ENCODE data around the gene JOSD1. TPM values are rescaled to one million over a fixed set of nuclear protein-coding genes. Genes with fewer than 3 reads are reported as not detected.
A peak's percentile ranks its signal among the peaks of the same experiment; 100 is the strongest.

The JOSD1 gene
- total RNA-seq, 2 donors from 2014 or later: 45.6 to 83.9 TPM

DNA sequence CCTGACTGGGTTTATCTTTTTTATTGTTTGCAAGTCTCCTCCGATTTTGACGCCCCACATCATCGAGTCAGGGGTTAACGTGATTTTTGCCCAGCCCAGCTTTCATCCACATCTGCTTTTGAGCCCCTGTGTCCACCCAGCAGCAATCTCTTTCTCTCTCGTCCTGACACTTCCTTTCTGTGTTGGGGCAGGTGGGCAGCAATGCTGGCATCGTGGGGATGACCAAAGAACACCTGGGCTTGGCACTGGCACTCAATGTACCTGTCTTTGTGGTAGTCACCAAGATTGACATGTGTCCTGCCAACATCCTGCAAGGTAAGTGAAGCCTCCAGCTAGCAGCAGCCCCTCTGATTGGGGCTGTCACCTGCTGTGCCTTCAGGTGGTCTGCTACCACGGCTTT lies 20.8 kb upstream of the JOSD1 start:
- DNase-seq (ENCODE audit: low spot score) (no peak), ATAC-seq (ENCODE audit: insufficient number of reproducible peaks, low FRiP score, low read depth) (no peak)
- no peak overlapping the region for H3K27ac ChIP-seq
- H3K27me3 ChIP-seq (replicated peaks; ENCODE audit: insufficient read depth): no peaks in the 10 kb centered on the region
- no peak for TF ChIP-seq CTCF (IDR thresholded peaks at IDR 0.05)
- H3K9me3 ChIP-seq: no peaks in the 10 kb centered on the region
- H3K4me1 ChIP-seq (ENCODE audit: control insufficient read depth in 1 of 2, low read depth in 2 of 2): peaks cover 5 to 24% of the 10 kb centered on the region in 2 donors
- H3K4me3 ChIP-seq: no peak overlapping the region
- H3K36me3 ChIP-seq: peaks cover 43% of the 10 kb centered on the region

- Histone ChIP-seq H3K36me3 (peaks cover 40% of the 10 kb centered on the region), H3K4me1 (ENCODE audit: control insufficient read depth in 1 of 2, low read depth in 2 of 2) (peaks cover 5 to 24% of the 10 kb centered on the region in 2 donors), H3K9me3 (no peaks in the 10 kb centered on the region), H3K27me3 (replicated peaks; ENCODE audit: insufficient read depth) (no peaks in the 10 kb centered on the region), H3K4me3 (no peak overlapping the region), H3K27ac (no peak overlapping the region)
- TF ChIP-seq CTCF (IDR thresholded peaks at IDR 0.05): no peak
- DNase-seq (ENCODE audit: low spot score) (no peak), ATAC-seq (ENCODE audit: insufficient number of reproducible peaks, low FRiP score, low read depth) (no peak)
Measured at GRCh38 chr22:38720350-38720749, 19.6 kb upstream of the JOSD1 start.

DNA sequence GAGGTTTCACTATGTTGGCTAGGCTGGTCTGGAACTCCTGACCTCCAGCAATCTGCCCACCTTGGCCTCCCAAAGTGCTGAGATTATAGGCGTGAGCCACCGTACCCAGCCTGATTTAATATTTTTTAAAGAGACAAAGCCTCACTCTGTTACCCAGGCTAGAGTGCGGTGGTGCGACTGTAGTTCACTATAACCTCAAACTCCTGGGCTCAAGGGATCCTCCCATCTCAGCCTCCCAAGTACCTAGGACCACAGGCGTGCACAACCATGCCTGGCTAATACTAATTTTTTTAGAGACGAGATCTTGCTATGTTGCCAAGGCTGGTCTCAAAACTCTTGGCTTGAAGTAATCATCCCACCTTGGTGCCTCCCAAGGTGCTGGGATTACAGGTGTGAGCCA lies 18.5 kb upstream of the JOSD1 start:
- TF ChIP-seq CTCF (IDR thresholded peaks at IDR 0.05): no peak
- ATAC-seq (ENCODE audit: insufficient number of reproducible peaks, low FRiP score, low read depth): no peak
- Histone ChIP-seq H3K4me1 (ENCODE audit: control insufficient read depth in 1 of 2, low read depth in 2 of 2) (peaks cover 5 to 21% of the 10 kb centered on the region in 2 donors), H3K27ac (peak overlapping the region; percentile 37 to 57), H3K27me3 (replicated peaks; ENCODE audit: insufficient read depth) (no peaks in the 10 kb centered on the region), H3K36me3 (peaks cover 36% of the 10 kb centered on the region), H3K4me3 (no peak overlapping the region), H3K9me3 (no peaks in the 10 kb centered on the region)
- no peak for DNase-seq (ENCODE audit: low spot score)

- Histone ChIP-seq H3K9me3 (no peaks in the 10 kb centered on the region), H3K27ac (peak overlapping the region in 1 of 2 donors; percentile 57), H3K36me3 (peaks cover 30% of the 10 kb centered on the region), H3K4me3 (no peak overlapping the region), H3K27me3 (replicated peaks; ENCODE audit: insufficient read depth) (no peaks in the 10 kb centered on the region), H3K4me1 (ENCODE audit: control insufficient read depth in 1 of 2, low read depth in 2 of 2) (peaks cover 5 to 23% of the 10 kb centered on the region in 2 donors)
- DNase-seq (ENCODE audit: low spot score): peak; percentile 51
- TF ChIP-seq CTCF (IDR thresholded peaks at IDR 0.05): peak; percentile 85
- peak; percentile 67 for ATAC-seq (ENCODE audit: insufficient number of reproducible peaks, low FRiP score, low read depth)
Measured at GRCh38 chr22:38718414-38718813, 17.7 kb upstream of the JOSD1 start.

DNA sequence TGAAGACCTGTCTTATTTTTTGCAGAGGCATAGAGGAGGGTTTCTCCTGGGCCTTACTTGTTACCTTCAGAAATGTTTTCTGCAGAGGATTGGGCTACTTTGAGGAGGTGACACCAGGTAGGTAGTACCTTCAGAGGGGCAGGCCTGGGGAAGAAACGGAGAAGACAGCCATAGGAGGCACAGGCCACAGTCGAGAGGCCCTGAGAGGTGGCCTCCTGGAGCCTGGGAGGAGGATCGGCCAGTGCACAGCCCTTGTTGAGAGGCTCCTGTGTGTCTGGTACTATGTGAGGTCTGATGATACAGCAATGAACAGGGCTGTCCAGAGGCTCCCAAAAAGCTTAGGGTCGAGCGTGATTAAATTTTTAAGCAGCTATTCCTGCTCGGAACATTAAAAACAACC lies 16.5 kb upstream of the JOSD1 start:
- Histone ChIP-seq H3K36me3 (peaks cover 22% of the 10 kb centered on the region), H3K27ac (peak overlapping the region in 1 of 2 donors; percentile 39), H3K27me3 (replicated peaks; ENCODE audit: insufficient read depth) (no peaks in the 10 kb centered on the region), H3K4me1 (ENCODE audit: control insufficient read depth in 1 of 2, low read depth in 2 of 2) (peaks cover 5 to 29% of the 10 kb centered on the region in 2 donors), H3K9me3 (no peaks in the 10 kb centered on the region), H3K4me3 (no peak overlapping the region)
- no peak for DNase-seq (ENCODE audit: low spot score)
- TF ChIP-seq CTCF (IDR thresholded peaks at IDR 0.05): no peak
- ATAC-seq (ENCODE audit: insufficient number of reproducible peaks, low FRiP score, low read depth): no peak
